ENCODE data around the gene CENPH.
"Not testable (repeated sequence)": the region's sequence is repeated elsewhere in the genome, so short reads cannot be mapped to it uniquely, and the experiment has no call there.

Gene CENPH

GRCh38 chr5:69189162-69190086 lies at the start of gene CENPH:
Gene CENPH, plus strand, starts transcription at chr5:69189583. Its CDS starts 52 bp downstream, at chr5:69189635.
- DNase-seq (ENCODE audit: low spot score), result peak; percentile 91
- peaks cover 8% of the 10 kb centered on the region for H3K4me1 Mint-ChIP-seq (ENCODE audit: low read depth)
- peak within 1 kb of the TSS; percentile 90 for H3K4me3 Mint-ChIP-seq
- H3K9me3 Mint-ChIP-seq, result no peaks in the 10 kb centered on the region
- H3K27me3 Mint-ChIP-seq (ENCODE audit: low read depth), result no peaks in the 10 kb centered on the region
- peak within 1 kb of the TSS; percentile 92 for H3K27ac Mint-ChIP-seq
- H3K36me3 Mint-ChIP-seq (ENCODE audit: low read depth), result peaks cover 7% of the 10 kb centered on the region

GRCh38 chr5:69140239-69140638 lies 49.1 kb upstream of the CENPH start:
- H3K9me3 Mint-ChIP-seq, result peaks cover 15% of the 10 kb centered on the region
- not testable (repeated sequence) for H3K27ac Mint-ChIP-seq; H3K4me1 Mint-ChIP-seq (ENCODE audit: low read depth); H3K27me3 Mint-ChIP-seq (ENCODE audit: low read depth); H3K4me3 Mint-ChIP-seq; DNase-seq (ENCODE audit: low spot score); H3K36me3 Mint-ChIP-seq (ENCODE audit: low read depth)

GRCh38 chr5:69140827-69141226 lies 48.6 kb upstream of the CENPH start:
- H3K4me3 Mint-ChIP-seq, result no peak overlapping the region
- no peak for DNase-seq (ENCODE audit: low spot score)
- peaks cover 15% of the 10 kb centered on the region for H3K9me3 Mint-ChIP-seq
- H3K27ac Mint-ChIP-seq, result no peak overlapping the region
- no peaks in the 10 kb centered on the region for H3K4me1 Mint-ChIP-seq (ENCODE audit: low read depth)
- peaks cover under 1% of the 10 kb centered on the region for H3K36me3 Mint-ChIP-seq (ENCODE audit: low read depth)
- no peaks in the 10 kb centered on the region for H3K27me3 Mint-ChIP-seq (ENCODE audit: low read depth)

GRCh38 chr5:69148576-69148975 lies 40.8 kb upstream of the CENPH start:
- H3K4me1 Mint-ChIP-seq (ENCODE audit: low read depth); H3K9me3 Mint-ChIP-seq; H3K27me3 Mint-ChIP-seq (ENCODE audit: low read depth); DNase-seq (ENCODE audit: low spot score); H3K27ac Mint-ChIP-seq; H3K36me3 Mint-ChIP-seq (ENCODE audit: low read depth); H3K4me3 Mint-ChIP-seq: not testable (repeated sequence)

- no peaks in the 10 kb centered on the region for H3K36me3 Mint-ChIP-seq (ENCODE audit: low read depth)
- DNase-seq (ENCODE audit: low spot score), result no peak
- H3K27ac Mint-ChIP-seq, result no peak overlapping the region
- H3K27me3 Mint-ChIP-seq (ENCODE audit: low read depth), result no peaks in the 10 kb centered on the region
- H3K4me1 Mint-ChIP-seq (ENCODE audit: low read depth), result no peaks in the 10 kb centered on the region
- H3K9me3 Mint-ChIP-seq, result no peaks in the 10 kb centered on the region
- no peak overlapping the region for H3K4me3 Mint-ChIP-seq
Measured at GRCh38 chr5:69148981-69149675, 40.3 kb upstream of the CENPH start.

GRCh38 chr5:69149676-69150010 lies 39.7 kb upstream of the CENPH start:
- Mint-ChIP-seq H3K27me3 (ENCODE audit: low read depth) (no peaks in the 10 kb centered on the region), H3K9me3 (no peaks in the 10 kb centered on the region), H3K27ac (no peak overlapping the region), H3K4me3 (no peak overlapping the region), H3K36me3 (ENCODE audit: low read depth) (no peaks in the 10 kb centered on the region), H3K4me1 (ENCODE audit: low read depth) (no peaks in the 10 kb centered on the region)
- no peak for DNase-seq (ENCODE audit: low spot score)

- Mint-ChIP-seq H3K9me3 (no peaks in the 10 kb centered on the region), H3K27me3 (ENCODE audit: low read depth) (no peaks in the 10 kb centered on the region), H3K27ac (no peak overlapping the region), H3K4me1 (ENCODE audit: low read depth) (no peaks in the 10 kb centered on the region), H3K36me3 (ENCODE audit: low read depth) (no peaks in the 10 kb centered on the region), H3K4me3 (no peak overlapping the region)
- no peak for DNase-seq (ENCODE audit: low spot score)
Measured at GRCh38 chr5:69152731-69153130, 36.7 kb upstream of the CENPH start.

- Mint-ChIP-seq H3K4me1 (ENCODE audit: low read depth) (no peaks in the 10 kb centered on the region), H3K9me3 (no peaks in the 10 kb centered on the region), H3K36me3 (ENCODE audit: low read depth) (no peaks in the 10 kb centered on the region)
Measured at GRCh38 chr5:69156456-69156855, 32.9 kb upstream of the CENPH start.

GRCh38 chr5:69158039-69158438 lies 31.3 kb upstream of the CENPH start:
- no peaks in the 10 kb centered on the region for H3K27me3 Mint-ChIP-seq (ENCODE audit: low read depth)
- no peak for DNase-seq (ENCODE audit: low spot score)
- no peaks in the 10 kb centered on the region for H3K4me1 Mint-ChIP-seq (ENCODE audit: low read depth)
- H3K9me3 Mint-ChIP-seq, result no peaks in the 10 kb centered on the region
- no peaks in the 10 kb centered on the region for H3K36me3 Mint-ChIP-seq (ENCODE audit: low read depth)
- H3K4me3 Mint-ChIP-seq, result no peak overlapping the region
- no peak overlapping the region for H3K27ac Mint-ChIP-seq

More at GRCh38 chr5:69156456-69156855, 32.9 kb upstream of the CENPH start:
- H3K27me3 Mint-ChIP-seq (ENCODE audit: low read depth), result no peaks in the 10 kb centered on the region
- DNase-seq (ENCODE audit: low spot score), result no peak
- no peak overlapping the region for H3K27ac Mint-ChIP-seq
- no peak overlapping the region for H3K4me3 Mint-ChIP-seq

GRCh38 chr5:69160651-69161050 lies 28.7 kb upstream of the CENPH start:
- DNase-seq (ENCODE audit: low spot score), result no peak
- H3K36me3 Mint-ChIP-seq (ENCODE audit: low read depth), result no peaks in the 10 kb centered on the region
- no peak overlapping the region for H3K4me3 Mint-ChIP-seq
- no peaks in the 10 kb centered on the region for H3K4me1 Mint-ChIP-seq (ENCODE audit: low read depth)
- H3K27ac Mint-ChIP-seq, result no peak overlapping the region
- no peaks in the 10 kb centered on the region for H3K27me3 Mint-ChIP-seq (ENCODE audit: low read depth)
- no peaks in the 10 kb centered on the region for H3K9me3 Mint-ChIP-seq

- peak within 1 kb of the TSS; percentile 93 for H3K27ac Mint-ChIP-seq
Measured at GRCh38 chr5:69166686-69167492, 22.5 kb upstream of the CENPH start, which contains the start of gene CCNB1. Gene CCNB1, plus strand, starts transcription at chr5:69167150. Its CDS starts 113 bp downstream, at chr5:69167263.

GRCh38 chr5:69167493-69167855 lies 21.9 kb upstream of the CENPH start:
- Mint-ChIP-seq H3K4me3 (peak overlapping the region; percentile 94), H3K4me1 (ENCODE audit: low read depth) (peaks cover 32% of the 10 kb centered on the region), H3K9me3 (no peaks in the 10 kb centered on the region), H3K27ac (peak overlapping the region; percentile 93), H3K36me3 (ENCODE audit: low read depth) (peaks cover 49% of the 10 kb centered on the region), H3K27me3 (ENCODE audit: low read depth) (no peaks in the 10 kb centered on the region)
- DNase-seq (ENCODE audit: low spot score), result no peak

More at GRCh38 chr5:69166686-69167492, 22.5 kb upstream of the CENPH start, which contains the start of gene CCNB1:
- no peaks in the 10 kb centered on the region for H3K27me3 Mint-ChIP-seq (ENCODE audit: low read depth)
- peak; percentile 99 for DNase-seq (ENCODE audit: low spot score)
- no peaks in the 10 kb centered on the region for H3K9me3 Mint-ChIP-seq
- peak within 1 kb of the TSS; percentile 94 for H3K4me3 Mint-ChIP-seq
- peaks cover 30% of the 10 kb centered on the region for H3K4me1 Mint-ChIP-seq (ENCODE audit: low read depth)
- peaks cover 43% of the 10 kb centered on the region for H3K36me3 Mint-ChIP-seq (ENCODE audit: low read depth)

GRCh38 chr5:69167929-69168328 lies 21.5 kb upstream of the CENPH start:
- peak overlapping the region; percentile 94 for H3K4me3 Mint-ChIP-seq
- DNase-seq (ENCODE audit: low spot score), result no peak
- no peaks in the 10 kb centered on the region for H3K27me3 Mint-ChIP-seq (ENCODE audit: low read depth)
- peaks cover 52% of the 10 kb centered on the region for H3K36me3 Mint-ChIP-seq (ENCODE audit: low read depth)
- H3K9me3 Mint-ChIP-seq, result no peaks in the 10 kb centered on the region
- peak overlapping the region; percentile 93 for H3K27ac Mint-ChIP-seq
- peaks cover 35% of the 10 kb centered on the region for H3K4me1 Mint-ChIP-seq (ENCODE audit: low read depth)

- peaks cover 39% of the 10 kb centered on the region for H3K4me1 Mint-ChIP-seq (ENCODE audit: low read depth)
- H3K27me3 Mint-ChIP-seq (ENCODE audit: low read depth), result no peaks in the 10 kb centered on the region
- no peaks in the 10 kb centered on the region for H3K9me3 Mint-ChIP-seq
- no peak overlapping the region for H3K4me3 Mint-ChIP-seq
- peaks cover 76% of the 10 kb centered on the region for H3K36me3 Mint-ChIP-seq (ENCODE audit: low read depth)
- H3K27ac Mint-ChIP-seq, result no peak overlapping the region
- DNase-seq (ENCODE audit: low spot score), result no peak
Measured at GRCh38 chr5:69170495-69170894, 18.9 kb upstream of the CENPH start.
